A204.1 (cell line): ENCODE measurements around the gene ACSL5.
"Not testable (repeated sequence)": the region's sequence is repeated elsewhere in the genome, so short reads cannot be mapped to it uniquely, and the experiment has no call there.

Experiments
- FAIRE-seq: peaks from 2 replicates; lab custom pipeline; 2012; peaks lifted over from hg19 to GRCh38; lab: Jason Lieb, UNC

The ACSL5 gene

GRCh38 chr10:112461029-112461887 lies 87.3 kb downstream of the ACSL5 start:
- no peak for FAIRE-seq

DNA sequence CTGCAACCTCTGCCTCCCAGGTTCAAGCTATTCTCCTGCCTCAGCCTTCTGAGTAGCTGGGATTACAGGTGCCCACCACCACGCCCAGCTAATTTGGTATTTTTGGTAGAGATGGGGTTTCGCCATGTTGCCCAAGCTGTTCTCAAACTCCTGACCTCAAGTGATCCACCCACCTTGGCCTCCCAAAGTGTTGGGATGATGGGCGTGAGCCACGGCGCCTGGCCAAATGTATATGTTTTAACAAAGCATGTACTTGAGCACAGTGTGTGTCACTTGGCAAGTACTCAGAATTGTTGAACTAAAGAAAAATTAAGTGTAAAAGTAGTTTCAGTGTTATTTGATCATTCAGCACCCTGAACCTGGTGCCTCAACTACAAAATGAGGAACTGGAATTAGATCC lies 90.2 kb downstream of the ACSL5 start:
- FAIRE-seq, result not testable (repeated sequence)

DNA sequence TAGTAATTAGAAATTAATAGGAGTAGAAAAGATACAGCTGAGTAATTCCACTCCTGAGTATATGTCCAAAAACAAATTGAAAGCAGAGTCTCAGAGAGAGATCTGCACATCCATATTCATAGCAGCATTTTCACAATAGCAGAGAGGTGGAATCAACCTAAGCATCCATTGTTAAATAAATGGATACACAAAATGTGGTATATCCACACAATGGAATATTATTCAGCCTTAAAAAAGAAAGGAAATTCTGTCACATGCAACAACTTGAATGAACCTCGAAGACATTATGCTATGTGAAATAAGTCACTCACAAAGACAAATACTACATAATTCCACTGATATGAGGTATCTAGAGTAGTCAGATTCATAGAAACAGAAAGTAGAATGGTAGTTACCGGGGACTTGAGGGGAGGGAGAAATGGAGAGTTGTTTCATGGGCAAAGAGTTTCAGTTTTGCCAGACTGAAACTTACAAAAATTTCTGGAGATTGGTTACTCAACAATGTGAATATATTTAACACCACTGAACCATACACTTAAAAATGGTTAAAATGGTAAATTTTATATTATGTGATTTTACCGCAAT lies 91.5 kb downstream of the ACSL5 start:
- FAIRE-seq, result no peak

GRCh38 chr10:112466802-112467201 lies 92.9 kb downstream of the ACSL5 start:
- peak; percentile 25 for FAIRE-seq

DNA sequence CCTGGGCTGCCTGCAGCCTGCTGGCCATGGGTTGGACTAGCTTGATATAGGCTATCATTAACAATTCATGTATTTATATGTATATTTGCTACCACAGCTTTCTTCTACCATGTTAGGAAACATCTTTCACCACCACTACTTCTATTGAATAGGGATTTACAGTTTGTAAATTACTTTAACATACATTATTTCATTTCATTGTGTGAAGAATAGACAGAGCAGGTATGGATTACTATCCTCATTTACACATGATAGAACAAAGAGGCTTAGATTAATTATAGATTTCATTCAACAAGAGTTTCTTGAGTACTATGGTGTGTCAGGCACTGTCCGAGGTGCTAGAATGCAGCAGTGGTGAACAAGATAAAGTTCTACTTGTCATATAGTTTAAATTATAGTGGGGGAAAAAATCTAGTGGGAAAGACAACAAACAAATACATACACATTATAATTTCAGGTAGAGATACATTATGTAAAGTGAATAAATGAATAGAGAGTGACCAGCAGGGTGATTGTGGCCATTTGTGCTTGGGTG lies 93.7 kb downstream of the ACSL5 start:
- no peak for FAIRE-seq

DNA sequence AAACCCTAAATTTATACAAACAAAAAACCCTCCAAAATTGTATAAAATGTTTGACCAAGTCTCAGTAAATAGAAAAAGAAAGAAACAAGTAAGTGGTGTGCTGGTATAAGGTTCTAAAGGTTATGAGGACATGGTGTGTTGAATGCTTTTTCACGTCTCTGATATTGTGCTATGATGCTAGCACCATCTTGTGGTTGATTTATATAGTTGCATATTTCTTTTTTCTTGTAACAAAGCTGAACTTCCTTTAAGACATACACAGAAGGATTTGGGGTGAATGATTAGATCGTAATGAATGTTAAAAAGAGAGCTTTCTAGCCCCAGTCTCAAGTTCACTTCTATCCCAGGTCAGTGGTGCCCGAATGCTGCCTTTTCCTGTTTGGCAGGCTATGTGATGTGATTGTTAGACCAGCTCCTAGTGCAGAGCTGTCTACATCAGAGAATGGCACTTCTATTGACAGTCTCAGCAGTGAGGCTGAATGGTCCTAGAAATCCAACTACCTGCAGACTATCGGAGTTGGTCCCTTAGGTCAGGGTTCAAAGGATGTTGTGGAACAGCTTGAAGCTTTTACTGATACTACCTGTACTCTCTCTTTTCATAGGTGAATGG lies 98.1 kb downstream of the ACSL5 start:
- FAIRE-seq, result peak; percentile 99

GRCh38 chr10:112475575-112476218 lies 101.8 kb downstream of the ACSL5 start:
- peak; percentile 98 for FAIRE-seq
